GM12872 (cell line): ENCODE results near the gene HOXA11.

Experiments used
- CTCF ChIP-seq: IDR thresholded peaks from 3 replicates; pipeline ENCODE4 v1.5.1; 2011; ENCODE audit warnings: low read depth, mild to moderate bottlenecking, low read length, moderate library complexity; ENCODE audit not compliant: insufficient read depth

Gene HOXA11

GRCh38 chr7:27165089-27165995, 19.7 kb downstream of the HOXA11 start, which contains the start of gene HOXA9:
TSS of gene HOXA9 (minus strand) at chr7:27165537. CDS start at chr7:27165457, 80 bp downstream.
- no peak for TF ChIP-seq CTCF

DNA sequence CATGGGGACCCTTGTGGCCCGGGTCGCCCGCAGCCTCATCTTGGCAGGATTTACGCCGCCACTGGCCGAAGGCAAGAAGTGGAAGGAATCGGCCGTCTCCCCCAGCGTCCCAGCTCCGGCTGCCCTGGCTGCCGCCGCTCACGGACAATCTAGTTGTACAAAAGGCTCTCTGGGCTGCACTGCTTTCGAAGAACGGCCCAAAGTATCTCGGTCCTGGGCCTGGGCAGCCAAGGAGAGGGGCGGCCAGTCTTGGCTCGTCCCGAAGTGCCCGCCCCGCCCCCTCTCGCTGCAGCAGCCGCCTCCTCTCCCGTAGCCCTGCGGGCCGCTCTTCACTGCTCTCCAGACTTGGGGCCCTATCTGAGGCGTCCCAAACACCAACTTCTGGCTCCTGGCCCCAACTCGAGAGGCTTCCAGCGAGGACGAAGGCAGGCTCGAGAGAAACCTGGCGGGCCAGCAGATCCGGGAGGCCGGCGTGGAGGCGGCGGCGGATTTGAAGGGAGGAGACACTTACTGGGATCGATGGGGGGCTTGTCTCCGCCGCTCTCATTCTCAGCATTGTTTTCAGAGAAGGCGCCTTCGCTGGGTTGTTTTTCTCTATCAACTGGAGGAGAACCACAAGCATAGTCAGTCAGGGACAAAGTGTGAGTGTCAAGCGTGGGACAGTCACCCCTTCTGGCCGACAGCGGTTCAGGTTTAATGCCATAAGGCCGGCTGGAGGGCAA, 20.5 kb downstream of the HOXA11 start:
- TF ChIP-seq CTCF = no peak

DNA sequence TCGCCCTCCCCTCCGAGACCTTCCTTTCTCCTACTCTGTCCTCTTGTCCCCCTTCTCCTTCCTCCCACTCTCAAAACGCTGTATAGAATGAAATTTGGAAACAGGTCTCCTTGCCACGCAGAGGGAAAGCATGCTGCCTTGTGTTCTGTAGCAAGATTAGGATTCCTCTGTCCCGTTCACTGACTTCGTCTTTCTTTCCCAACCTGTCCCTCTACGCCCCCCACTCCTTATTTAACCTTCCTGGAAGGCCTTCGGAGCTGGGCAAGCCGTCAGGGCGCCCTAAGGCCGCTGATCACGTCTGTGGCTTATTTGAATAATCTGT, 21.0 kb downstream of the HOXA11 start:
- TF ChIP-seq CTCF = no peak

DNA sequence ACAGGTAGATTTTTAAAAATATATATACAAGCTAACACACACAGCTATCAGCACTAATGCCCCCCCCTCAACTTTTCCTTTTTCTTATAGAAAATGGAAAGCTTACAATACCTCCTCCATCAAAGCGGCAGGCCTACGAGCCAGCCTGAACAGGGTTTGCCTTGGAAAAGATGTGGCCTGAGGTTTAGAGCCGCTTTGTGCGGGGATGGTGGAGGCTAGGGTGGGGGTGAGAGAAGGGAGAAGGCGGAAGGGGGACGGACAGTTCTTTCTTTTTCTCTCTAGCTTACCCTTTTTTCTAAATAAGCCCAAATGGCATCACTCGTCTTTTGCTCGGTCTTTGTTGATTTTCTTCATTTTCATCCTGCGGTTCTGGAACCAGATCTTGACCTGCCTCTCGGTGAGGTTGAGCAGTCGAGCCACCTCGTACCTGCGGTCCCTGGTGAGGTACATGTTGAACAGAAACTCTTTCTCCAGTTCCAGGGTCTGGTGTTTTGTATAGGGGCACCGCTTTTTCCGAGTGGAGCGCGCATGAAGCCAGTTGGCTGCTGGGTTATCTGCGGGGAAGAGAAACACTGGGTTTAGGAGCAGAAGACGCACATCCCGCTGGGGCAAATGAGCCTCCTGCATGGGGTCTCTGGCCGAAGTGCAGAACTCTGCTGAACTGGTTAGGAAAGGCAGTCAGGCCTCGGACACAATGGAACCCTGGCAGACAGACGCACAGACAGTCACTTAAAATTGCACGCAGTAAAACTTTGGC, 21.6 kb downstream of the HOXA11 start:
- TF ChIP-seq CTCF = no peak

GRCh38 chr7:27162561-27163287, 22.3 kb downstream of the HOXA11 start:
- TF ChIP-seq CTCF = no peak

DNA sequence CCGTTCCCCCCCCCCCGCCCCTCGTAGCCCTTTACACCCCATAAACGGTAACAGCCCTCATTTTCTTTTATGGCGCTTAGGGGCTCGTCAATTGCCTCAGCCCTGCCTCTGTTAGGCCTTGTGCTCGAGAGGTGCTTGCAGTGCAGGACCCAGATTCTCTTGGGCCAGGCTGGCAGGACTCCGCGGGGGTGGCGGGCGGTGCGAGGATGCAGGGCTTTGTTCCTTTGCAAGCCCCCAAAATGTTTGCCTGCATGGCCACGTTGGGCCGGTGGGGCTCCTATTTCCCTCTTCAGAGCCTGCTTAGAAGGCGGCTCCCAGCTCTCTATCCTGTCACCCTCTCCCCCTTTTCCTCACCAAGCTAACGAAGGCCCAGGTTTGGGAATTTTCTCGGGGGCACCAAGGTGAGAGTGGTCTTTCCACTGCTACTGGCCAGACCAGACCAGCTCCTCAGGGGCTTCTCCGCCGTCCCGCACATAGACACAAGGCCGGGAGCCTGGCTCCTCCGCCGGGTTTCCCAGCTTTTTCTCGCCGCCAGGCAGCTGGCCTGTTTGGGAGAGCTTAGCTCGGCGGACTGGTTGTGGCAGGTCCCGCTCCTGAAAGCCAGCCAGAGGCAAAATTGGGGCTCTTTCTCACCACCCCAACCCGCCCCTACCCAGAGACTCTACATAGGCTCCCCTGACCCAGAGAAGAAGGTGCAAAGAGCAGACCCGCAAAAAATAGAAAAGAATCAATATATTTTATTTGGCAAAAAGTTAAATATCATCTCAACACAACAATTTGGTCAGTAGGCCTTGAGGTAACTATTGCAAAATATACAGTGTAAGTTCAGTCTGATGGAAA, 23.1 kb downstream of the HOXA11 start:
- no peak for TF ChIP-seq CTCF
